Activated naive CD4-positive, alpha-beta T cell treated with anti-CD3 and anti-CD28 coated beads for 36 hours (primary cell): ENCODE measurements around the gene TRMT5. TPM values are rescaled to one million over a fixed set of nuclear protein-coding genes. Genes with fewer than 3 reads are reported as not detected.

ENCODE experiments used
- total RNA-seq, 2 experiments: library from RNA; stranded (reverse); gene quantifications; one replicate each; pipeline ENCODE4 v1.2.3, GENCODE V29; 2021

TRMT5 gene
- total RNA-seq, 2 experiments from 2014 or later = 13.9 to 18.3 TPM

Other genes with a start within 250 kb of the TRMT5 start
- 10 to 100 TPM; 44.0 to 44.2 TPM for gene MNAT1, start 246.3 kb downstream of the TRMT5 start, total RNA-seq
- gene SLC38A6, start 166 bp upstream of the TRMT5 start, total RNA-seq = 1 to 10 TPM; 4.1 to 4.3 TPM